Kidney epithelial cell (primary cell): Measurements from ENCODE around the gene NSMCE1. TPM values are rescaled to one million over a fixed set of nuclear protein-coding genes. Genes with fewer than 3 reads are reported as not detected.

Experiments
- DNase-seq: peaks from one replicate; pipeline ENCODE4 v3.0.0-alpha.2; 2010; ENCODE audit warnings: low read depth
- H3K27me3 ChIP-seq: 2 replicates; pipeline ENCODE4 v1.6.0; 2011; ENCODE audit warnings: low read length; ENCODE audit not compliant: control insufficient read depth, insufficient read depth
- H3K36me3 ChIP-seq: 2 replicates; pipeline ENCODE4 v1.5.1; 2011; ENCODE audit warnings: low read length; ENCODE audit not compliant: control insufficient read depth, insufficient read depth
- H3K4me3 ChIP-seq: 2 replicates; pipeline ENCODE4 v1.5.1; 2011; ENCODE audit warnings: low read depth, mild to moderate bottlenecking, control low read depth, low read length
- total RNA-seq: library from RNA; depleted of rRNA; stranded (reverse); fragments of >200 nt; gene quantifications from 2 replicates; pipeline ENCODE4 v1.2.3, GENCODE V29; 2015
- TF ChIP-seq, protein P1 (sequence below): IDR thresholded peaks from 2 replicates; pipeline ENCODE4 v1.5.1; 2011; ENCODE audit warnings: mild to moderate bottlenecking, moderate library complexity, low read length, control low read depth, inconsistent platforms; ENCODE audit not compliant: insufficient read depth, poor library complexity, severe bottlenecking

NSMCE1 gene
- total RNA-seq, 1 donor from 2014 or later: 94.8 TPM

DNA sequence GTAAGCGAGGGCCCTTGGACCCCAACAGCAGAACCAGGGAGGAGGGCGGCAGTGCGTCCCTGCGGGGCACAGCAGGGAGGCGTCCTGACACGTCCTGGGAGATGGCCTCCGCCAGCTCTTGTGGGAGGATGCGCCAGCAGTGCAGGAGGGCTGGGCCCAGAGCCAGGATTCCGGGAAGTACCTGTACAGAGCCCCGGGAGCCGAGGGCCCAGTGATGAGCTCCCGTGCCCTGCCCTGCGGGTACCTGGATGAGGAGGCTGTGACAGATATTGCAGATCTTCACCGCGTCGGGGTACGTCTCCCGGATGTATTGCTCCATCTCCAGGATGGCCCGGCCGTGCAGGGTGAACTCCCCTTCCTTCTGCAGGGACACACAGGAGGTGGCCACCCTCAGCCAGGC lies 42.1 kb downstream of the NSMCE1 start:
- H3K27me3 ChIP-seq: no peaks in the 10 kb centered on the region
- DNase-seq: no peak
- H3K4me3 ChIP-seq: no peak overlapping the region
- TF ChIP-seq, protein P1, sequence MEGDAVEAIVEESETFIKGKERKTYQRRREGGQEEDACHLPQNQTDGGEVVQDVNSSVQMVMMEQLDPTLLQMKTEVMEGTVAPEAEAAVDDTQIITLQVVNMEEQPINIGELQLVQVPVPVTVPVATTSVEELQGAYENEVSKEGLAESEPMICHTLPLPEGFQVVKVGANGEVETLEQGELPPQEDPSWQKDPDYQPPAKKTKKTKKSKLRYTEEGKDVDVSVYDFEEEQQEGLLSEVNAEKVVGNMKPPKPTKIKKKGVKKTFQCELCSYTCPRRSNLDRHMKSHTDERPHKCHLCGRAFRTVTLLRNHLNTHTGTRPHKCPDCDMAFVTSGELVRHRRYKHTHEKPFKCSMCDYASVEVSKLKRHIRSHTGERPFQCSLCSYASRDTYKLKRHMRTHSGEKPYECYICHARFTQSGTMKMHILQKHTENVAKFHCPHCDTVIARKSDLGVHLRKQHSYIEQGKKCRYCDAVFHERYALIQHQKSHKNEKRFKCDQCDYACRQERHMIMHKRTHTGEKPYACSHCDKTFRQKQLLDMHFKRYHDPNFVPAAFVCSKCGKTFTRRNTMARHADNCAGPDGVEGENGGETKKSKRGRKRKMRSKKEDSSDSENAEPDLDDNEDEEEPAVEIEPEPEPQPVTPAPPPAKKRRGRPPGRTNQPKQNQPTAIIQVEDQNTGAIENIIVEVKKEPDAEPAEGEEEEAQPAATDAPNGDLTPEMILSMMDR: no peak
- no peaks in the 10 kb centered on the region for H3K36me3 ChIP-seq

DNA sequence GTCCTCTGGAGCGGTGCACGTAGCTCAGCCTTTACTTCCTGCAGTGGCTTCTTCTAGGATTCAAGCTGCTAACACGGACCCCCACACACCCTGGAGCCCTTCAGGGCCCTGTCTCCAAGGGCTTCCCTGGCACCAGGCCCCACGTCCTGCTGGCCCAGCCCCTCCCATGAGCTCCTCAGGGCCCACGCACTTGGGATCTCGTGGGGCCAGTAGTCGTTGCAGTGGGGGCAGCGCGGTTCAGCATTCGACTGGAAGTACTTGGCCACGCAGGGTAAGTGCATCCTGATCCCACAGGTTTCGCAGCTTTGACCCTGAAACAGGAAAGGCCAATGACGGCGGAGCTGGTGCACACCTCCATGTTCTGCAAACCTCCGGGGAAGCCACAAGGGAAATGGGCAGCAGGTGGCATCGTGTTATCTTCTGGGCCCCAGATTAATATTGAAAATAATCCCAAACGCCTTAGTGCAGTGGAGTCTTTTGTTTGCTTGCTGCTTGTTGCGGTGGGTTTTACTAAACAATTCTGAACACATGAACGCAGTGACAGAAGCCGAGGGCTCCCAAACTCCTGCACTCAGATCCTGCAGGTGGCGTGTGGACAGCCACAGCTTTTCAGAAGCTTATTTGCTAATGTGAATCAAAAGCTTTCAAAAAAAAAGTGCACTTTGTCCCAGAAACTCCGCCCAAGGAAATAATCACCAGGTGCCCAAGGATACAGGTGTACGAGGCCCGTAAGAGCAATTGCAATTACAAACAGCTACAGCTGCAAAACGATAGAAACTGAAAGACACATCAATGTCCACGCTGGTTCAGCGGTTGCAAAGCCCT lies 42.8 kb downstream of the NSMCE1 start:
- no peak for DNase-seq
- TF ChIP-seq, protein P1: no peak
- Histone ChIP-seq H3K36me3 (no peaks in the 10 kb centered on the region), H3K27me3 (no peaks in the 10 kb centered on the region), H3K4me3 (no peak overlapping the region)

DNA sequence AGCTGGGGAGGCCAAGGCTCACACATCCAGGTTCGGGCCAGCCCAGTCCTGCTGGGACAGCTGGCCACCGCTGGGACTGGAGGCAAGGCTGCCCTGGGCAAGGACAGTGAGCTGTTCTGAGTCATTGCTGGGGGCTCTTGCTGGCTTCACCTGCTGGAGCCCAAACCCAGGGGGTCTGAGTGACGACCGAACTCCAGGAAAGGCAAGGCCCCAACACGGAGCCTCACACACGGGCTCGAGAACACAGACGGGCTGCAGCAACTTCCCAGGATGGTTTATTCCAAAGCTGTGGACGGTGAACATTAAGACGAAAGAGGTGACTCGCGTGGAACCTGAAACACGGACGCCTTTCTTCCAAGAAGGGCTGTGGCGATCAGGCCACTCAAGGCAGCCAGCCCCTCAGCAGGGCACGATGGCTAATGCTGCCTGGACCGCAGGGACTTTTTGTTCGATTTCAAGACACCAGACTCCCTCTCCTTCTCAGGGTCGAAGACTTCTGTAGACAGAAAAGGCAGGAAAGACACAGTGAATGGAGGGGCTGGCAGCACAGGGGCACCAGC lies 43.8 kb downstream of the NSMCE1 start:
- no peak for DNase-seq
- TF ChIP-seq, protein P1: no peak
- no peak overlapping the region for H3K4me3 ChIP-seq
- no peaks in the 10 kb centered on the region for H3K36me3 ChIP-seq
- no peaks in the 10 kb centered on the region for H3K27me3 ChIP-seq

DNA sequence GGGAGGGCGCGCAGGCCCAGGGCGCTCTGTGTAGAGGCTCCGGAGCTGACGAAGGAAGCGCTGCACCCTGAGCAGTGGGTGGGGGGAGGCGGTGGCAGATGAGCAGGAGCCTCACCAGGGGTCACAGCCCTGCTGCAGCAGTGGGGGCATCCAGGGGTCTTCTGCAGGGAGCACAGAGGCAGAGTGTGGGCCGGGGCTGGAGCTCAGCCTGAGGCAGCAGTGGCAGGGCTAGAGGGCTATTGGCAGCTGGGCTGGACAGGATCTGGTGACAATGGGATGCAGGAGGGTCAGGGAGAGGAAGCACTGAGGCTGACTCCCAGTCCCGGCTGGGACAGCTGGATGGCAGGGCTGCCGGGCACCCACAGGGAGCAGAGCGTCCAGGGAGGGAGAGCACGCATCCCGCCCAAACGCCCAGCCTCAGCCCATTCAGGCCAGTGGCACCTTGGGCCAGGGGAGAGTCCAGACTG lies 44.3 kb downstream of the NSMCE1 start:
- no peaks in the 10 kb centered on the region for H3K36me3 ChIP-seq
- DNase-seq: no peak
- TF ChIP-seq, protein P1: no peak
- H3K27me3 ChIP-seq: no peaks in the 10 kb centered on the region
- H3K4me3 ChIP-seq: no peak overlapping the region

DNA sequence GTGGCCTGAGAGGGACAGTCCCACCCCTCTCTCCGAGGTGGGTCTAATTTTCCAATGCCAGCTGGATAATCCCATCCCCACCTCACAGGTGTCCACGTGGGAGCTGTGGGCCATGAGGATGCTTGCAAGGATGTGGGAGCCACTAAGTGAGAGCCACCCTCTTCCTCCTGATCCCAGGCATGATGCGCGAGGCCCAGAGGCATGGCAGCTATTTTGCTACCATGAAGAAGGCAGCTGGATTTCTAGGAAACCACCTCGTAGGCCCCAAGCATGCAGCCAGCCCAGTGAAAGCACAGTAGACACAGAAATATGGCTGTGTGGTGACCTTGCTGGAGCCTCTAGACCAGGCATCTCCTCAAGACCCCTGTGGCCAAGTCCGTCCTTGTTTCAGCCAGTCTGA lies 44.9 kb downstream of the NSMCE1 start:
- Histone ChIP-seq H3K36me3 (no peaks in the 10 kb centered on the region), H3K27me3 (no peaks in the 10 kb centered on the region), H3K4me3 (no peak overlapping the region)
- TF ChIP-seq, protein P1: no peak
- no peak for DNase-seq

DNA sequence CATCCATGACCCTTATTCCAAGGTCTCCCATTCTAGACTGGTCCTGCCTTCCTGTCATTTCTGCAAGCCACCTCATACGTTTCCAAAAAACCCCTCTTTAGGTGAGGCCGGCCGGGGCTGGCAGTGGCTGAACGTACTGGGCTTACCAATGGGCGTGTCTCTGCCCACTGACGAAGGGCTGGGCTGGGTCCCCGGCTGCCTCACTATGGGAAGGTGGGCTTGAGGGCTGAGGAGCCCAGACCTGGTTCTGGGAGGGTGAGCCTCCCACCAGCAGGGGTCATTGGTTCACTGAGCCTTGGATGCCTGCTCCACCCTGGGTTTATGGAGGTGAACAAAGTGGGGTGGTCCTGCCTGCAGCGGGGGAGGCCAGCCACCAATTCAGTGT lies 45.4 kb downstream of the NSMCE1 start:
- no peaks in the 10 kb centered on the region for H3K36me3 ChIP-seq
- no peak overlapping the region for H3K4me3 ChIP-seq
- no peaks in the 10 kb centered on the region for H3K27me3 ChIP-seq
- TF ChIP-seq, protein P1: no peak
- no peak for DNase-seq
